NB4 (cell line): ENCODE measurements around the gene POLQ.
"Not testable (repeated sequence)": the region's sequence is repeated elsewhere in the genome, so short reads cannot be mapped to it uniquely, and the experiment has no call there.

Experiments
- DNase-seq: peaks from one replicate; pipeline ENCODE4 v3.0.0; 2010; ENCODE audit warnings: low read depth
- H3K4me3 ChIP-seq: one replicate; pipeline ENCODE4 v1.5.1; 2011; ENCODE audit warnings: mild to moderate bottlenecking, low read depth, low read length, moderate library complexity
- CTCF ChIP-seq: IDR thresholded peaks from one replicate; pipeline ENCODE4 v1.5.1; 2012; ENCODE audit warnings: low read depth, low read length
- MAX ChIP-seq: IDR thresholded peaks from 2 replicates; pipeline ENCODE4 v1.6.1; 2011; ENCODE audit warnings: low read depth, low read length
- MYC ChIP-seq: IDR thresholded peaks from 2 replicates; pipeline ENCODE4 v1.6.1; 2011; ENCODE audit warnings: low read depth, low read length
- POLR2A ChIP-seq: IDR thresholded peaks from 2 replicates; pipeline ENCODE4 v1.6.1; 2011; ENCODE audit warnings: mild to moderate bottlenecking; ENCODE audit not compliant: insufficient read length; ENCODE audit errors: extremely low read depth

POLQ gene

GRCh38 chr3:121411523-121411922 lies 134.3 kb downstream of the POLQ start:
- H3K4me3 ChIP-seq, result no peak overlapping the region
- TF ChIP-seq POLR2A (no peak), CTCF (no peak), MYC (no peak), MAX (no peak)
- DNase-seq, result no peak

DNA sequence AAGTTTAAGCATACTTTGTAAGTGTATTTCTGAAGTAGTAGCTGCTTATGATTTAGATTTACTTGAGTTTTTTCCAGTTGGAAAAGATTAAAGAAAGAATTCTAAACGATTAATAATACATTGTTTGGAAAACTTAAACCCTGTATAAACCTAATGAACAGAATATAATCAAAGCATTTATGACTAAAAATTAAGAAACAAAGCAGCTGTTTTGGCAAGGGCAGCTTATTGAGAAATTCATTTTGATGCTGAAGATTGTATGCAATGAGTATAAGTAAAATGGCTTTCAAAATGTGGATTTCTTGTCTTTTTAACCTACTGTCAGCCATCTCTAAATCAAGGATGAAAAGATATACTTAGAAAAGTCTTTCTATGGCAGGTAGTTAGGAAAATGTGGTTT lies 140.2 kb downstream of the POLQ start:
- no peak overlapping the region for H3K4me3 ChIP-seq
- no peak for TF ChIP-seq POLR2A
- TF ChIP-seq CTCF, result no peak
- no peak for TF ChIP-seq MAX
- TF ChIP-seq MYC, result no peak
- DNase-seq, result no peak

- no peak for DNase-seq
- TF ChIP-seq MYC (no peak), MAX (no peak), POLR2A (no peak), CTCF (no peak)
- H3K4me3 ChIP-seq, result no peak overlapping the region
Measured at GRCh38 chr3:121399820-121400219, 146.0 kb downstream of the POLQ start.

- DNase-seq, H3K4me3 ChIP-seq: not testable (repeated sequence)
Measured at GRCh38 chr3:121398051-121398450, 147.7 kb downstream of the POLQ start.

- not testable (repeated sequence) for H3K4me3 ChIP-seq, DNase-seq
Measured at GRCh38 chr3:121395967-121396366, 149.8 kb downstream of the POLQ start.

DNA sequence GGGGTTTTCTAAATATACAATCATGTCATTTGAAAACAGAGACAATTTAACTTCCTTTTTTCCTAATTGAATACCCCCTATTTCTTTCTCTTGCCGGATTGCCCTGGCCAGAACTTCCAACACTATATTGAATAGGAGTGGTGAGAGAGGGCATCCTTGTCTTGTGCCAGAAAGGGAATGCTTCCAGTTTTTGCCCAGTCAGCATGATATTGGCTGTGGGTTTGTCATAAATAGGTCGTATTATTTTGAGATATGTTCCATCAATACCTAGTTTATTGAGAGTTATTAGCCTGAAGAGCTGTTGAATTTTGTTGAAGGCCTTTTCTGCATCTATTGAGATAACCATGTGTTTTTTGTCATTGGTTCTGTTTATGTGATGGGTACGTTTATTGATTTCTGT lies 157.5 kb downstream of the POLQ start:
- not testable (repeated sequence) for DNase-seq, H3K4me3 ChIP-seq
